GM23338 (cell line): ENCODE measurements around the gene CD5L. TPM values are rescaled to one million over a fixed set of nuclear protein-coding genes. Genes with fewer than 3 reads are reported as not detected.

Source experiments
- JUNB ChIP-seq: IDR thresholded peaks from one replicate; pipeline ENCODE4 v1.6.1; 2016; ENCODE audit warnings: antibody characterized with exemption; ENCODE audit not compliant: unreplicated experiment
- NANOG ChIP-seq: IDR thresholded peaks from 2 replicates; pipeline ENCODE4 v1.6.1; 2016; ENCODE audit warnings: antibody characterized with exemption, borderline replicate concordance
- ZNF331 ChIP-seq: fragments of 250-450 bp; sonication (Bioruptor Pico); IDR thresholded peaks from 2 replicates; pipeline ENCODE4 v1.5.0; 2020; ENCODE audit warnings: low read depth, mild to moderate bottlenecking, moderate library complexity
- polyA plus RNA-seq: library from polyadenylated mRNA; unstranded; fragments of >200 nt; fragmentation: Nextera tagmentation; extraction: Ambion mirVana; gene quantifications from 2 replicates; pipeline ENCODE4 v1.2.1, GENCODE V29; 2016
- total RNA-seq: library from RNA; depleted of rRNA; stranded (reverse); fragments of >200 nt; shearing (Covaris generic); gene quantifications from 2 replicates; pipeline ENCODE4 v1.2.3, GENCODE V29; 2014
- TF ChIP-seq, protein P1 (sequence below): fragments of 250-450 bp; sonication (Bioruptor Pico); IDR thresholded peaks from 2 replicates; pipeline ENCODE4 v1.5.0; 2020; ENCODE audit warnings: mild to moderate bottlenecking, moderate library complexity
- TF ChIP-seq, protein P2 (sequence below): IDR thresholded peaks from one replicate; pipeline ENCODE4 v1.6.1; 2018; ENCODE audit warnings: antibody characterized with exemption; ENCODE audit not compliant: unreplicated experiment

CD5L gene
- total and polyA plus RNA-seq, 2 experiments from 2014 or later = not detected

DNA sequence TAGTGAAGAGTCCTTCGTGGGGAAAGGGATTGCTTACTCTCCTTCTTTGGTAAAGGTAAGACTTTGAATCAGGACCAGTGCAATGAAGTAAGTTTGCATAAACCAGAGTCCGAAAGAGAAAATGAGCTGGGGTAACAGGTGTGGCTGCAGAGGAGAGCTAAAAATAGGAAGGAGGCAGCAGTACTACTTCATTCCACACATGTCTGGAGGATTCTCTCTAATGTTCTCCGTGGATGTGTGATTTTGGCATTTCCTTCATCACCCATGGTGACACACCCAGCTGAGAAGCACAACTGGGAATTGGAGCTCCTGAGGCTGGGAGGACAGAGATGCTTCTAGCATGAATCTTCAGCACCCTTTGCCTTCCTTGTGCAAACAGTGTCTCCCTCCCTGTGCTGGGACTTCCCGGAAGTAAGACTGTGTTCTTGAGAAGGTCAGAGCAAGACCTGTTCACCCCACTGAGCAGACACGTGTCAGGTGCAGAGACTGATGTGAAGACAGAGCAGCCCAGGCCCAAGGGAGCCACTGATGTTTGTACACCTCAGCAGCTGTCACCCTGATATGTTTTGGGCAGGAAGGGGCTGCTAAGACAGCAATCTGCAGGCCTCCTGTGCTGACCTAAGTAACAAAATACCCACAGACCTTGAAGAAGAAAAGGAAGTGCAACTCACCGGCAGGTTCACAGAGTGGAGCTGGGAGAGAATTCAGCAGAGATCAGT lies 35.0 kb downstream of the CD5L start (continued):
- TF ChIP-seq, protein P1, sequence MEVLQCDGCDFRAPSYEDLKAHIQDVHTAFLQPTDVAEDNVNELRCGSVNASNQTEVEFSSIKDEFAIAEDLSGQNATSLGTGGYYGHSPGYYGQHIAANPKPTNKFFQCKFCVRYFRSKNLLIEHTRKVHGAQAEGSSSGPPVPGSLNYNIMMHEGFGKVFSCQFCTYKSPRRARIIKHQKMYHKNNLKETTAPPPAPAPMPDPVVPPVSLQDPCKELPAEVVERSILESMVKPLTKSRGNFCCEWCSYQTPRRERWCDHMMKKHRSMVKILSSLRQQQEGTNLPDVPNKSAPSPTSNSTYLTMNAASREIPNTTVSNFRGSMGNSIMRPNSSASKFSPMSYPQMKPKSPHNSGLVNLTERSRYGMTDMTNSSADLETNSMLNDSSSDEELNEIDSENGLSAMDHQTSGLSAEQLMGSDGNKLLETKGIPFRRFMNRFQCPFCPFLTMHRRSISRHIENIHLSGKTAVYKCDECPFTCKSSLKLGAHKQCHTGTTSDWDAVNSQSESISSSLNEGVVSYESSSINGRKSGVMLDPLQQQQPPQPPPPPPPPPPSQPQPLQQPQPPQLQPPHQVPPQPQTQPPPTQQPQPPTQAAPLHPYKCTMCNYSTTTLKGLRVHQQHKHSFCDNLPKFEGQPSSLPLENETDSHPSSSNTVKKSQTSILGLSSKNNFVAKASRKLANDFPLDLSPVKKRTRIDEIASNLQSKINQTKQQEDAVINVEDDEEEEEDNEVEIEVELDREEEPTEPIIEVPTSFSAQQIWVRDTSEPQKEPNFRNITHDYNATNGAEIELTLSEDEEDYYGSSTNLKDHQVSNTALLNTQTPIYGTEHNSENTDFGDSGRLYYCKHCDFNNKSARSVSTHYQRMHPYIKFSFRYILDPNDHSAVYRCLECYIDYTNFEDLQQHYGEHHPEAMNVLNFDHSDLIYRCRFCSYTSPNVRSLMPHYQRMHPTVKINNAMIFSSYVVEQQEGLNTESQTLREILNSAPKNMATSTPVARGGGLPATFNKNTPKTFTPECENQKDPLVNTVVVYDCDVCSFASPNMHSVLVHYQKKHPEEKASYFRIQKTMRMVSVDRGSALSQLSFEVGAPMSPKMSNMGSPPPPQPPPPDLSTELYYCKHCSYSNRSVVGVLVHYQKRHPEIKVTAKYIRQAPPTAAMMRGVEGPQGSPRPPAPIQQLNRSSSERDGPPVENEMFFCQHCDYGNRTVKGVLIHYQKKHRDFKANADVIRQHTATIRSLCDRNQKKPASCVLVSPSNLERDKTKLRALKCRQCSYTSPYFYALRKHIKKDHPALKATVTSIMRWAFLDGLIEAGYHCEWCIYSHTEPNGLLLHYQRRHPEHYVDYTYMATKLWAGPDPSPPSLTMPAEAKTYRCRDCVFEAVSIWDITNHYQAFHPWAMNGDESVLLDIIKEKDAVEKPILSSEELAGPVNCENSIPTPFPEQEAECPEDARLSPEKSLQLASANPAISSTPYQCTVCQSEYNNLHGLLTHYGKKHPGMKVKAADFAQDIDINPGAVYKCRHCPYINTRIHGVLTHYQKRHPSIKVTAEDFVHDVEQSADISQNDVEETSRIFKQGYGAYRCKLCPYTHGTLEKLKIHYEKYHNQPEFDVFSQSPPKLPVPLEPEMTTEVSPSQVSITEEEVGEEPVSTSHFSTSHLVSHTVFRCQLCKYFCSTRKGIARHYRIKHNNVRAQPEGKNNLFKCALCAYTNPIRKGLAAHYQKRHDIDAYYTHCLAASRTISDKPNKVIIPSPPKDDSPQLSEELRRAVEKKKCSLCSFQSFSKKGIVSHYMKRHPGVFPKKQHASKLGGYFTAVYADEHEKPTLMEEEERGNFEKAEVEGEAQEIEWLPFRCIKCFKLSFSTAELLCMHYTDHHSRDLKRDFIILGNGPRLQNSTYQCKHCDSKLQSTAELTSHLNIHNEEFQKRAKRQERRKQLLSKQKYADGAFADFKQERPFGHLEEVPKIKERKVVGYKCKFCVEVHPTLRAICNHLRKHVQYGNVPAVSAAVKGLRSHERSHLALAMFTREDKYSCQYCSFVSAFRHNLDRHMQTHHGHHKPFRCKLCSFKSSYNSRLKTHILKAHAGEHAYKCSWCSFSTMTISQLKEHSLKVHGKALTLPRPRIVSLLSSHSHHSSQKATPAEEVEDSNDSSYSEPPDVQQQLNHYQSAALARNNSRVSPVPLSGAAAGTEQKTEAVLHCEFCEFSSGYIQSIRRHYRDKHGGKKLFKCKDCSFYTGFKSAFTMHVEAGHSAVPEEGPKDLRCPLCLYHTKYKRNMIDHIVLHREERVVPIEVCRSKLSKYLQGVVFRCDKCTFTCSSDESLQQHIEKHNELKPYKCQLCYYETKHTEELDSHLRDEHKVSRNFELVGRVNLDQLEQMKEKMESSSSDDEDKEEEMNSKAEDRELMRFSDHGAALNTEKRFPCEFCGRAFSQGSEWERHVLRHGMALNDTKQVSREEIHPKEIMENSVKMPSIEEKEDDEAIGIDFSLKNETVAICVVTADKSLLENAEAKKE (CRISPR knock-in tag) = no peak
- no peak for TF ChIP-seq ZNF331 (CRISPR knock-in tag)
- TF ChIP-seq NANOG = no peak
- TF ChIP-seq JUNB = no peak
- TF ChIP-seq, protein P2, sequence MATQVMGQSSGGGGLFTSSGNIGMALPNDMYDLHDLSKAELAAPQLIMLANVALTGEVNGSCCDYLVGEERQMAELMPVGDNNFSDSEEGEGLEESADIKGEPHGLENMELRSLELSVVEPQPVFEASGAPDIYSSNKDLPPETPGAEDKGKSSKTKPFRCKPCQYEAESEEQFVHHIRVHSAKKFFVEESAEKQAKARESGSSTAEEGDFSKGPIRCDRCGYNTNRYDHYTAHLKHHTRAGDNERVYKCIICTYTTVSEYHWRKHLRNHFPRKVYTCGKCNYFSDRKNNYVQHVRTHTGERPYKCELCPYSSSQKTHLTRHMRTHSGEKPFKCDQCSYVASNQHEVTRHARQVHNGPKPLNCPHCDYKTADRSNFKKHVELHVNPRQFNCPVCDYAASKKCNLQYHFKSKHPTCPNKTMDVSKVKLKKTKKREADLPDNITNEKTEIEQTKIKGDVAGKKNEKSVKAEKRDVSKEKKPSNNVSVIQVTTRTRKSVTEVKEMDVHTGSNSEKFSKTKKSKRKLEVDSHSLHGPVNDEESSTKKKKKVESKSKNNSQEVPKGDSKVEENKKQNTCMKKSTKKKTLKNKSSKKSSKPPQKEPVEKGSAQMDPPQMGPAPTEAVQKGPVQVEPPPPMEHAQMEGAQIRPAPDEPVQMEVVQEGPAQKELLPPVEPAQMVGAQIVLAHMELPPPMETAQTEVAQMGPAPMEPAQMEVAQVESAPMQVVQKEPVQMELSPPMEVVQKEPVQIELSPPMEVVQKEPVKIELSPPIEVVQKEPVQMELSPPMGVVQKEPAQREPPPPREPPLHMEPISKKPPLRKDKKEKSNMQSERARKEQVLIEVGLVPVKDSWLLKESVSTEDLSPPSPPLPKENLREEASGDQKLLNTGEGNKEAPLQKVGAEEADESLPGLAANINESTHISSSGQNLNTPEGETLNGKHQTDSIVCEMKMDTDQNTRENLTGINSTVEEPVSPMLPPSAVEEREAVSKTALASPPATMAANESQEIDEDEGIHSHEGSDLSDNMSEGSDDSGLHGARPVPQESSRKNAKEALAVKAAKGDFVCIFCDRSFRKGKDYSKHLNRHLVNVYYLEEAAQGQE = no peak
